Measurements from ENCODE around the gene METTL26.

The METTL26 gene

GRCh38 chr16:628321-629061 is 7.6 kb downstream of the METTL26 start:
- no peak for DNase-seq (ENCODE audit: low read depth)
- no peak overlapping the region for H3K4me3 ChIP-seq (ENCODE audit: control insufficient read depth, low read depth, low read length)
- TF ChIP-seq CTCF (conservative IDR thresholded peaks at IDR 0.05; ENCODE audit: control insufficient read depth, insufficient read depth, low read depth, low read length) = no peak

- TF ChIP-seq CTCF (conservative IDR thresholded peaks at IDR 0.05; ENCODE audit: control insufficient read depth, insufficient read depth, low read depth, low read length) = no peak
- DNase-seq (ENCODE audit: low read depth) = peak; percentile 56
- H3K4me3 ChIP-seq (ENCODE audit: control insufficient read depth, low read depth, low read length) = no peak overlapping the region
These were observed 8.5 kb downstream of the METTL26 start for GRCh38 chr16:627454-628239.

- no peak for TF ChIP-seq CTCF (conservative IDR thresholded peaks at IDR 0.05; ENCODE audit: control insufficient read depth, insufficient read depth, low read depth, low read length)
- no peak overlapping the region for H3K4me3 ChIP-seq (ENCODE audit: control insufficient read depth, low read depth, low read length)
- DNase-seq (ENCODE audit: low read depth) = peak; percentile 98
These were observed 9.2 kb downstream of the METTL26 start for GRCh38 chr16:626787-627453.

- no peak for TF ChIP-seq CTCF (conservative IDR thresholded peaks at IDR 0.05; ENCODE audit: control insufficient read depth, insufficient read depth, low read depth, low read length)
- no peak overlapping the region for H3K4me3 ChIP-seq (ENCODE audit: control insufficient read depth, low read depth, low read length)
- no peak for DNase-seq (ENCODE audit: low read depth)
These were observed 9.9 kb downstream of the METTL26 start for GRCh38 chr16:625977-626765.

- no peak for TF ChIP-seq CTCF (conservative IDR thresholded peaks at IDR 0.05; ENCODE audit: control insufficient read depth, insufficient read depth, low read depth, low read length)
- no peak overlapping the region for H3K4me3 ChIP-seq (ENCODE audit: control insufficient read depth, low read depth, low read length)
- no peak for DNase-seq (ENCODE audit: low read depth)
These were observed 10.8 kb downstream of the METTL26 start for GRCh38 chr16:625117-625976.
